Measurements from ENCODE around the gene MARS2.
"Not testable (repeated sequence)": the region's sequence is repeated elsewhere in the genome, so short reads cannot be mapped to it uniquely, and the experiment has no call there.

MARS2 gene

DNA sequence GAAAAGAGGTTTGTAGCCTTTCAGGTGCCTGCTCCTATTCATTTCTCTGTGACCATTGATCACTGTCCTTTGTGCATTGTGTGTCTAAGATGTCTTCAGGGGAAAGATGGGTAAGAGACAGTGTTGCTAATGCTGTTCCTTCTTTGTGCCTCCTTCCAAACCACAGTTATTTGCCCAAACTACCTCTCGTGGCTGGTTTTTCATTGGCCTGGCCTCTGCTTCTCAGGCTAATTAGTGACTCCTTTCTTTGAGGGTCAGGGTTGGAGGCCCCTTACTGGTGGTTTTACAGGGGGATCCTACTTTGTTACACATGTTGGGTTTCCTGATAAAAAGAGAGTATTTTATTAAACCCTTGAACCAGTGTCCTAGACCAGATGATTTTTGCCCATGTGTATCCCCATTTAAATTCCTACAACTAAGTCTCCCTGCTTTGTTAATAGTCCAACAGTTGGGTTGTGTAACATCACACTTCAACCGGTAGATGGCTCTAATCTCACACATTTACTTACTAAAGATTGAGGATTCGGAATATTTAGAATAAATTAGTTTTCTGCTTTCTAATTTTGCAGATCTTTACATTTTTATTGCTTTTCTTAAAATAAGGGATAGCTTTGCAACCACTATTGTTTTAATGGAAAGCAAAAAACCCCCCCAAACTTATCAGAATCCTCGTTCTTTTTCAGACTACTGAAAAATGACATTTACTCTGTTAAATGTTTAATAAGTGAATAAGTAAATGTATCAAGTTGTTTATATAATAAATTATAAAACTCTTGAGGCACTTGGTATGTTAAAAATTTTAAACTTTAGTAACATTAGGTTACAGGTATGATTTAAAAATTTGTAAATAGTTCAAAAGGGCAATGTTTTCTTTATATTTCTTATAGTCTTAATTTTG, 2.4 kb downstream of the MARS2 start:
- FAIRE-seq: peak; percentile 95

- no peak for FAIRE-seq
These were observed 3.2 kb downstream of the MARS2 start for GRCh38 chr2:197708331-197708730.

DNA sequence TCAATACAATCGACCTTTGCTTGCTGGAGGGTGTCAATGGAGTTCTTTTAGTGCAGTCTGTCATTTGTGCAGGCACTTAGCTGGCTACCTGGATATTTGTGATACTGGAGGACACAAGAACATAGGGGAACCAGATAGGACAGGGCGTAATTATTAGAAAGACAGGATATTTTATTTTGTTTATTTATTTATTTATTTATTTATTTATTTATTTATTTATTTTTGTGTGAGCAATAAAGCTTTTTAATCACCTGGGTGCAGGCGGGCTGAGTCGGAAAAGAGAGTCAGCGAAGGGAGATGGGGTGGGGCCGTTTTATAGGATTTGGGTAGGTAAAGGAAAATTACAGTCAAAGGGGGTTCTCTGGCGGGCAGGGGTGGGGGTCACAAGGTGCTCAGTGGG, 4.0 kb downstream of the MARS2 start:
- not testable (repeated sequence) for FAIRE-seq

DNA sequence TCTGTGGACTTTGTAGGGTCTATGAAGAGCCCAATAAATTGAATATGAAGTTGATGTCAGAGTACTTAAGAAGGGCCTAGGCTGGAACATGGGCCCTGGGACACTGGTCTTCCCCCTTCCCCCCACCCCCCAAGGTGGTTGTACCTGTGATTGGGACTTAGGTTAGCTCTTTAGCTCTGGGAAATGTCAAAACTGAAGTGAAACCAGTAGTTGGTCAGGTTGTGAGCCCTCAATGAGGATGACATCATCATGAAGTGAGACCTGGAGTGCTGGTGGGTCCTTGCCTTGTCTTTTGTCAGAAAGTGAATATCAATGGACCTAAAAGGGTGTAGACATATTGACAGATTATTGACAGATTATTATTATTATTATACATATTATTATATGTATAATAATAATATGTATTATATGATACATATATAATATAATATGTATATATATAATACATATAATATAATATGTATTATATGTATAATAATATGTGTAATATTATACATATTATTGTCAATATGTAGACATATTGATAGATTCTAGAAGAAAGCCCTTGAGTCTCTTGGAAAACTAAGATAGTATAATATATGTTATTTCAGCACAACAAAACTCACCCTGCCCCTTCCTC, 5.4 kb downstream of the MARS2 start:
- peak; percentile 88 for FAIRE-seq

- no peak for FAIRE-seq
These were observed 6.4 kb downstream of the MARS2 start for GRCh38 chr2:197711578-197711977.

DNA sequence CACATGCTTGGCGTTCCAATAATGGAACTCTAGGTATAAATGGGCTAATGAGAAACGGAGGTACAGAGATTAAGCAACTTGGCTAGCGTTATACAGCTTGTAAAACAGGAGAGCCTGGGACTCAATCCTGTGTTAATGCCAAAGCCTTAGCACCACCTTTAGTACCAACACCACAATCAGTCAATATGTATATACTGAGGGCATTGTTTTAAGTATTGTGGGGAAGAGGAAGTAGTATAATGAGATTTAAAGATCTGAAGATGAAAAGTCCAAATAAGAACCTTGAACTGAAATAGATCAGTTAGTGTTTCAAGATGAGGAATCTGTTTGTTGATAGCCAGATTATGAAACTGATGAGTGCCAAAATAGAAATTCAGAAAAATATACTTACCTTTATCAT, 8.1 kb downstream of the MARS2 start:
- no peak for FAIRE-seq

DNA sequence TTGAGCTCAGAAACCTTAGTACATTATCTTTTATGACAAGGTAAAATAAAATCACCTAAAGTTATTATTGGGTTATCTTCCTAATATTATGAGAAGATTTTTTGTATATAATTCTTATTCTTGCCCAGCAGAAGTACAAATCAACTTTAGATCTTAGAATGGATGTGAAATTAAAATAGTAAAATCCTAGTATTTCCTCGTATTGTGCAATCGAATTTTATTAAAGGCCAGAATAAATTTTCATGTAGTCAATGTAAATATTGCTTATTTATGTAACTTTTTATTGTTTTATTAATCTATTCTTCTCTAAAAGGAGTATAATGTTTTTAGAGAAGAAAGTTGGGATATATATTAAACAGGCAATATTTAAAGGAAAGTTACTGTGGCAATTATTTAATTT, 12.7 kb downstream of the MARS2 start:
- FAIRE-seq: peak; percentile 66

DNA sequence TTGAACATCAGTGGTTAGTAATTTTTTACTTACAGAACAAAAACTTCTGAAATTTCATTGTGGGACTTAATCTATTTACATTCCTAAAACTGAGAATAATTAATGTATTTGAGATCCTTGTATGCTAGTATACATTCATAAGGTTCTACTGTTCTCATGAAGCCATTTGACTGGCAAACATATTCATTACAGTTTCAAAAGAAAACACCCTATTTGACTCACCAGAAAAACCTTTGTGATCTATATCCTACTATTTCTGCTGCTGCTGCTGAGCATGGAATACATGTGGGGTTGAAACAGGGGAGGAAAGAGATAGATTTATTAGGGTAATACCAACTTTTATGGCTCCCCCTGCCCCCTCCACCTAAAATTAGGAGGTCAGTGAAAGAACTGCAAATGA, 21.8 kb downstream of the MARS2 start:
- FAIRE-seq: peak; percentile 8

DNA sequence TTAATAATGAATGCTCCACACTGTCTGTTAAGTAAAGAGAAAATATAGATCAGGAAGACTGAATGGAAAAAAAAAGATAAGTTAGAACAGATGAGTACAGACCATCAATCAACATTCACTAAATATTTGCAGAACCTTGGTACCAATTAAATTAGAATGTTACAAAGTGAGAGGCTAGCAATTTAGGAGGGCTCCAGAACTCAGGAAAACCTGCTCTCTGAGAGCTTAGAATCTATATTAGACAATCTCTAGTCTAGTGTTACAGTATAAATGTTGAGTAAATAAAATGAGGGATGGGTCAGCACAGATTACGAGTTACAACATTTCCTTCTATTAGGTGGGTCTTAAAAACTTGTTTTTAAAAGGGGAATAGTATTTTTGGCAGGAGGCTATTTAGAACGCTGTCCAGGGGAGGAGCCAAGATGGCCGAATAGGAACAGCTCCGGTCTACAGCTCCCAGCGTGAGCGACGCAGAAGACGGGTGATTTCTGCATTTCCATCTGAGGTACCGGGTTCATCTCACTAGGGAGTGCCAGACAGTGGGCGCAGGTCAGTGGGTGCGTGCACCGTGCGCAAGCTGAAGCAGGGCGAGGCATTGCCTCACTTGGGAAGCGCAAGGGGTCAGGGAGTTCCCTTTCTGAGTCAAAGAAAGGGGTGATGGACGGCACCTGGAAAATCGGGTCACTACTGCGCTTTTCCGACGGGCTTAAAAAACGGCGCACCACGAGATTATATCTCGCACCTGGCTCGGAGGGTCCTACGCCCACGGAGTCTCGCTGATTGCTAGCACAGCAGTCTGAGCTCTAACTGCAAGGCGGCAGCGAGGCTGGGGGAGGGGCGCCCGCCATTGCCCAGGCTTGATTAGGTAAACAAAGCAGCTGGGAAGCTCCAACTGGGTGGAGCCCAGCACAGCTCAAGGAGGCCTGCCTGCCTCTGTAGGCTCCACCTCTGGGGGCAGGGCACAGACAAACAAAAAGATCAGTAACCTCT, 23.7 kb downstream of the MARS2 start:
- FAIRE-seq: not testable (repeated sequence)

GRCh38 chr2:197740200-197740599, 35.0 kb downstream of the MARS2 start:
- FAIRE-seq: no peak
